HG03280 (cell line): ENCODE results near the gene AKR1B1.
"Not testable (repeated sequence)": the region's sequence is repeated elsewhere in the genome, so short reads cannot be mapped to it uniquely, and the experiment has no call there.

ENCODE experiments used
- ATAC-seq: cut with Tn5 transposase; IDR thresholded peaks from one replicate; pipeline ENCODE4 v1.9.1; 2021; ENCODE audit warnings: mild to moderate bottlenecking, moderate library complexity; ENCODE audit not compliant: unreplicated experiment

Gene AKR1B1

GRCh38 chr7:134458806-134459698, at the start of gene AKR1B1:
AKR1B1 (minus strand) TSS chr7:134459100; CDS start chr7:134459062, 38 bp downstream.
- peak; percentile 95 for ATAC-seq

- no peak for ATAC-seq
These were observed 47.0 kb upstream of the AKR1B1 start for GRCh38 chr7:134505856-134506255.

GRCh38 chr7:134504660-134505164, 45.8 kb upstream of the AKR1B1 start:
- ATAC-seq: no peak

- ATAC-seq: no peak
These were observed 43.8 kb upstream of the AKR1B1 start for GRCh38 chr7:134502463-134503371.

GRCh38 chr7:134500982-134501381, 42.1 kb upstream of the AKR1B1 start:
- ATAC-seq: no peak

- ATAC-seq: no peak
These were observed 41.5 kb upstream of the AKR1B1 start for GRCh38 chr7:134500406-134500805.

- ATAC-seq: no peak
These were observed 36.6 kb upstream of the AKR1B1 start for GRCh38 chr7:134495546-134495945.

GRCh38 chr7:134493091-134493490, 34.2 kb upstream of the AKR1B1 start:
- no peak for ATAC-seq

GRCh38 chr7:134487721-134488120, 28.8 kb upstream of the AKR1B1 start:
- ATAC-seq: not testable (repeated sequence)

- ATAC-seq: no peak
These were observed 26.3 kb upstream of the AKR1B1 start for GRCh38 chr7:134485203-134485602.

- no peak for ATAC-seq
These were observed 24.4 kb upstream of the AKR1B1 start for GRCh38 chr7:134483296-134483695.

- no peak for ATAC-seq
These were observed 24.0 kb upstream of the AKR1B1 start for GRCh38 chr7:134482858-134483257.

GRCh38 chr7:134481167-134481566, 22.3 kb upstream of the AKR1B1 start:
- no peak for ATAC-seq

GRCh38 chr7:134480730-134481129, 21.8 kb upstream of the AKR1B1 start:
- ATAC-seq: no peak

- ATAC-seq: no peak
These were observed 21.3 kb upstream of the AKR1B1 start for GRCh38 chr7:134480202-134480601.

GRCh38 chr7:134478707-134479106, 19.8 kb upstream of the AKR1B1 start:
- ATAC-seq: no peak

GRCh38 chr7:134477954-134478353, 19.1 kb upstream of the AKR1B1 start:
- ATAC-seq: no peak

- ATAC-seq: no peak
These were observed 17.1 kb upstream of the AKR1B1 start for GRCh38 chr7:134476044-134476443.

GRCh38 chr7:134474828-134475227, 15.9 kb upstream of the AKR1B1 start:
- no peak for ATAC-seq

GRCh38 chr7:134473861-134474291, 15.0 kb upstream of the AKR1B1 start:
- no peak for ATAC-seq

GRCh38 chr7:134472572-134473244, 13.8 kb upstream of the AKR1B1 start:
- no peak for ATAC-seq
